Right ventricle myocardium superior (tissue), 1 donor: ENCODE results near the gene MUC4. TPM values are rescaled to one million over a fixed set of nuclear protein-coding genes. Genes with fewer than 3 reads are reported as not detected.
A peak's percentile ranks its signal among the peaks of the same experiment; 100 is the strongest.
"Not testable (repeated sequence)": the region's sequence is repeated elsewhere in the genome, so short reads cannot be mapped to it uniquely, and the experiment has no call there.

ENCODE experiments used
- ATAC-seq: fragments of 200-7000 bp; cut with Tn5 transposase; one replicate; pipeline ENCODE4 v1.9.1; 2020; ENCODE audit warnings: mild to moderate bottlenecking; ENCODE audit not compliant: poor library complexity
- DNase-seq: peaks from one replicate; pipeline ENCODE4 v3.0.0-alpha.2; 2020
- intact Hi-C: fragments of 100-400 bp; cut with DNase I; formaldehyde crosslinking; loops from one replicate; pipeline ENCODE4 v1.11.2; 2022
- total RNA-seq: library from RNA; stranded (reverse); fragmentation: NEBNext Ultra II Directional; extraction: Animal tissue kit (Norgen Biotek cat#: 25700); gene quantifications from one replicate; pipeline ENCODE4 v1.2.1, GENCODE V29; 2021
- donor health status: DM: no; HTN: yes; CAD: no; lungs with severe emphysema.

MUC4 gene
- total RNA-seq, 1 donor from 2014 or later, result not detected

- intact Hi-C loops, result no loop called here
- ATAC-seq, result no peak
- no peak for DNase-seq
Measured at GRCh38 chr3:195800240-195800639, 11.5 kb downstream of the MUC4 start.

GRCh38 chr3:195796795-195797194 lies 14.9 kb downstream of the MUC4 start:
- DNase-seq (no peak), ATAC-seq (no peak)
- intact Hi-C loops, result no loop called here

DNA sequence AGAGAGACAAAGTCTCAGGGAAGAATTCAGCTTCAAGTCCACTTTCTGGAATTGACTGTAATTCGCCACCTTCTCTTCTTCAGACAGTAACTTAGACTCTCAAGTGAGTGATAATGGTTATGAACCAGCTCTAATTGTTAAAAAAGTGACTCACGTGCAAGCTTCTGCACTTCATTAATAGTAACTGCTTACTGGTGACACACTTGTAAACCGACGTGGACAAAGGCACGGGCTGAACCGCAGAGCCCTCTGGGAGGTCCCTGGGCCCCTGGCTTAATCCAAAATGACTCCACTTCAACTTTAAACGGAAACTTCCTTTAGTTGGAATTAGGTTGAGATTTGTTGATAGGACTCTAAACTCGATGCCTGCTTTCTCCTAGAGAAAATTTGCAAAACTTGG lies 17.0 kb downstream of the MUC4 start:
- no peak for DNase-seq
- intact Hi-C loops, result no loop called here
- ATAC-seq, result no peak

GRCh38 chr3:195792621-195793020 lies 19.1 kb downstream of the MUC4 start:
- intact Hi-C loops, DNase-seq, ATAC-seq: not testable (repeated sequence)

- ATAC-seq (no peak), DNase-seq (no peak)
- intact Hi-C loops, result no loop called here
Measured at GRCh38 chr3:195790901-195791300, 20.8 kb downstream of the MUC4 start.

DNA sequence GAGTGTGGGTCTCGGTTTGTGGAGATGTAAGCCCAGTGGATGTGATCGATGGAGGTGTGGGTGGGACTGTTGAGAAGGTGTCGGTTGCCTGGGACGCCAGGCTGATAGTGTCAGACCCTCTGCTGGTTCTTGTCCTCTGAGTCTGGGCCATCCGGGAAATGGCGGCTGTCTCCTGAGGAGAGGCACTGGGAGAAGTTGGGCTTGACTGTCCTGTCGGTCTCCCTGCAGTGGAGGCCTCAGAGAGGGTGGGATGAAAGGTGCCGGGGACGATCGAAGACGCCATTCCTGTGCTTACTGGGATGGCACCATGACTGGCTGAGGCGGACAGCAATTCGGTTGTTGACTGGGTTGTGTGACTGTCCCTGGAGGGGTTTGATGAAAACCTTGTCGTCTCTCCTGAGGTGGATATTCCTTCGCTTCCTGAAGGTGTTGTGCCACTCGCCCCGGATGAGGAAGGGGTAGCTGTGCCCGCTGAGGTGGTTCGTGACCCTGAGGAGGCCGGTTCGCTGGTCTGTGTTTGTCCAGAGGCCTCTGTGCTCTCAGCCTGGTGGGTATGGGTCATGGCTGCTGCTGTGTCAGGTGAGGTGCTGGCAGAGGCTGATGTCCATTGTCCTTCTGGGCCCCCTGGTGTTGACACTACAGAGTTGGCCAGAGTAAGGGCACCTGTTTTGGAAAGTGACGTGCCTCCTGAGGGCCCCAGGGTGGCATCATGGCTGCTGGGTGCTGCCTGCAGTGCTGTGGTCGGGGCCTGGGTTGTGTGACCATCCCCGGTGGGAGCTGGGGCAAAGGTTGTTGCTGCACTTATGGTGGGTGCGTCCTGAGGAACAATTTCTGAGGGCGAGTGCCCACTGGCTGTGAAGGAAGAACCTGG lies 22.8 kb downstream of the MUC4 start:
- intact Hi-C loops, result no loop called here
- DNase-seq (no peak), ATAC-seq (no peak)

DNA sequence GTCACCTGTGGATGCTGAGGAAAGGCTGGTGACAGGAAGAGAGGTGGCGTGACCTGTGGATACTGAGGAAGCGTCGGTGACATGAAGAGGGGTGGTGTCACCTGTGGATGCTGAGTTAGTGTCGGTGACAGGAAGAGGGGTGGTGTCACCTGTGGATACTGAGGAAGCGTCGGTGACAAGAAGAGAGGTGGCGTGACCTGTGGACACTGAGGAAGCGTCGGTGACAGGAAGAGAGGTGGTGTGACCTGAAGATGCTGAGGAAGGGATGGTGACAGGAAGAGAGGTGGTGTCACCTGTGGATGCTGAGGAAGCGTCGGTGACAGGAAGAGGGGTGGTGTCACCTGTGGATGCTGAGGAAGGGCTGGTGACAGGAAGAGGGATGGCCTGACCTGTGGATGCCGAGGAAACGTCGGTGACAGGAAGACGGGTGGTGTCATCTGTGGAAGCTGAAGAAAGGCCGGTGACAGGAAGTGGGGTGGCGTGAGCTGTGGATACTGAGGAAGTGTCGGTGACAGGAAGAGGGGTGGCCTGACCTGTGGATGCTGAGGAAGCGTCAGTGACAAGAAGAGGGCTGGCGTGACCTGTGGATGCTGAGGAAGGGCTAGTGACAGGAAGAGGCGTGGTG lies 25.8 kb downstream of the MUC4 start:
- ATAC-seq, intact Hi-C loops, DNase-seq: not testable (repeated sequence)

GRCh38 chr3:195784031-195784430 lies 27.7 kb downstream of the MUC4 start:
- DNase-seq, ATAC-seq, intact Hi-C loops: not testable (repeated sequence)

DNA sequence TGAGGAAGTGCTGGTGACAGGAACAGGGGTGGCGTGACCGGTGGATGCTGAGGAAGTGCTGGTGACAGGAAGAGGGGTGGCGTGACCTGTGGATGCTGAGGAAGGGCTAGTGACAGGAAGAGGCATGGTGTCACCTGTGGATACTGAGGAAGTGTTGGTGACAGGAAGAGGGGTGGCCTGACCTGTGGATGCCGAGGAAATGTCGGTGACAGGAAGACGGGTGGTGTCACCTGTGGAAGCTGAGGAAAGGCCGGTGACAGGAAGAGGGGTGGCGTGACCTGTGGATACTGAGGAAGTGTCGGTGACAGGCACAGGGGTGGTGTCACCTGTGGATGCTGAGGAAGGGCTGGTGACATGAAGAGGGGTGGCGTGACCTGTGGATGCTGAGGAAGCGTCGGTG lies 30.5 kb downstream of the MUC4 start:
- DNase-seq, ATAC-seq: not testable (repeated sequence)

DNA sequence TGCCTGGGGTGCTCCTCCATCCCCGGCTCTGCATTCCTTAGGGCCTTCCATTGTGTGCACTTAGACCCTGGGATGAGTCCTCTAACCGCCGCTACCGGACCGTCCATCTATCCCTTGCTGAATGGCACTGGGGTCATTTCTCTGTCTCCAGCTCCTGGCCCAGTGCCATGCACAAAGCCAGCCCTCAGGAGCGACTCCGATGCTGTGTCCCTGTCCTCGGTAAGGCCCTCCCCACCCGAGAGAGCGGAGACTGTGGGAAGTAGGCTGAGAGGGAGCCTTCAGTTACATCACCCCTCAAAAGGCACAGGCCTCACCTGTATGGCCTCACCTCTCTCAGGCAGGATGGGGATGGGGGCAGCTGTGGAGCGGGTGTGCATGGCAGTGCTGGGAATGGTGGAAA lies 33.8 kb downstream of the MUC4 start:
- intact Hi-C loops, result no loop called here
- ATAC-seq, result no peak
- no peak for DNase-seq

More for the DNA sequence above, 30.5 kb downstream of the MUC4 start:
- intact Hi-C loops, result not testable (repeated sequence)

- DNase-seq (peak; percentile 73), ATAC-seq (peak; percentile 53)
- intact Hi-C loops, result no loop called here
Measured at GRCh38 chr3:195774917-195775316, 36.8 kb downstream of the MUC4 start.

GRCh38 chr3:195773956-195774537 lies 37.7 kb downstream of the MUC4 start:
- intact Hi-C loops, result no loop called here
- ATAC-seq (no peak), DNase-seq (no peak)

DNA sequence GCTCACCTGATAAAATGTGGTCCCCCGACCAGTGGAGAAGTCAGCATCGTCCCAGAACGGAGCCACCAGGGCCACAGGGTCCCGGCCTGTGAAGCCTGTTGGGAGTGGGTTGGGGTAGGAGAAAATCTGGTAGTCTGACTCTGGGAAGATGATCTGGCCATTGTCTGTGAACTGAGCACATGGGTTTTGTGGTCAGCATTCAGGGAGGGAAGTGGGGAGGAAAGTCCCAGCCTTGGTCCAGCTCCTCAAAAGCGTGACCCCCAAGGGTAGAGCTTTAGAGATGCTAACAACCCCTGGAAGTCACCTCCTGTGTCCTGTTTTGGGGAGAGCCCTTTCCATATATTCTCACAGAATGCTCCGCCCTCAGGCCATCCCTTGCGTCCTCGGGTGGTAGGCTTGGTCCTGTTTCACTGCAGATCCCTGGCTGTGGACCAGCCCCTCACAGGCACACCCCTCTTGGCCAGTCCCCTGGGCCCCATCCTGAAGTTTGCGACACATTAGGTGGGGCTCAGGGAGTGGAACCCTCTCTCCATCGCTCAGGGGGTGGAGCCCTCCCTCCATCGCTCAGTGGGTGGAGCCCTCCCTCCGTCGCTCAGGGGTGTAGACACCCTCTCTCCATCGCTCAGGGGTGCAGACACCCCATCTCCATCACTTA lies 40.0 kb downstream of the MUC4 start:
- ATAC-seq, result no peak
- intact Hi-C loops, result no loop called here
- DNase-seq, result no peak

DNA sequence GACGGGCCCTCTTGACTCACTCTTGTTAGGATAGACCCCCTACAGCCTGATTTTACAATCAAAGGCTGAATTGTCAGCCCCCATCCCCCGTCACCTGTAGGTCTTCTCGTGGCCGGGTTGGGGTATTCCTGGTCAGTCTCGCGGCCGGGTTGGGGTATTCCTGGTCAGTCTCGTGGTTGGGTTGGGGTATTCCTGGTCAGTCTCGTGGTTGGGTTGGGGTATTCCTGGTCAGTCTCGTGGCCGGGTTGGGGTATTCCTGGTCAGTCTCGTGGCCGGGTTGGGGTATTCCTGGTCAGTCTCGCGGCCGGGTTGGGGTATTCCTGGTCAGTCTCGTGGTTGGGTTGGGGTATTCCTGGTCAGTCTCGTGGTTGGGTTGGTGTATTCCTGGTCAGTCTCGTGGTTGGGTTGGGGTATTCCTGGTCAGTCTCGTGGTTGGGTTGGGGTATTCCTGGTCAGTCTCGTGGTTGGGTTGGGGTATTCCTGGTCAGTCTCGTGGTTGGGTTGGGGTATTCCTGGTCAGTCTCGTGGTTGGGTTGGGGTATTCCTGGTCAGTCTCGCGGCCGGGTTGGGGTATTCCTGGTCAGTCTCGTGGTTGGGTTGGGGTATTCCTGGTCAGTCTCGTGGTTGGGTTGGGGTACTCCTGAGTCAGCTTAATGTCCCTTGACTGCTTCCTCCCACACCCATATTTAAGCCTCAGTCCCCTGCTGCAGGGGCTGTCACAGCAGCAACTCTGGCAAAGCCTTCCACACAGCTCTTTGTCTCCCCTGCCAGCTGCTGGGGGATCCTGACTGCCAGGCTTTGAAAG lies 40.7 kb downstream of the MUC4 start:
- DNase-seq, intact Hi-C loops, ATAC-seq: not testable (repeated sequence)

DNA sequence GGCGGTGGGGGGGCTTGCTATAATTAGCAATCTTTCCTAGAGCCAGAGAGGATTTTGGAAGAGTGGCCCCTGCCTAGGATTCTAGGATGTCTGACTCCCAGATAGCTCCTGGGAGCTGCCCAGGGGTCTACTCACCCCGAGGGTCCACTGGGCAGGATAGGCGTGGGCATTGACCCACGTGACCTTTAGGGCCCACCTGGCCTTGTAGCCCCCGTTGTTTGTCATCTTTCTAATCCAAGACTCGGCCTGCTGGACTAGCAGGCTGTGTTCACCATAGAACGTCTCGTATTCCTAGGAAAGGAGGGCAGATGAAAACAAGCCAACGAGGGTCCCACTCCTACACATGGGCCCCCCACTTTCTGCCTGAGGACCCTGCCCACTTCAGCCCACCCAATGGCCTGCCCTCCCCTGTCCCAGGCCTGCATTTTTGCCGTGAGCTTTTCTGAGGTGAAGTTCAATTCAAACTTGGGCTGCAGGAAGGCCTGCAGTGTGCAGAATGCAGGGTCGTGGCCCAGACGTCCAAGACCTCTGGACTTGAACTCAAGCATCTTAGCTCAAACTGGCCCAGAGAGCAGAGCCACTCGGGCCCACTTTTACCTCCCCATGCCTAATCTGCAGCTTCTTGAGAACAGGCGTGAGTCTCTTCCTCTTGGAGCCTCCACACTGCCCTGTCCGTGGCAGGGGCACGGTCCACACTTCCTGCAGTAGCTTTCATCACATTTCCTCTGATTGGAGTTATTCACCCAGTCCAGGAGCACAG lies 41.5 kb downstream of the MUC4 start:
- DNase-seq (peak; percentile 13), ATAC-seq (no peak)
- intact Hi-C loops, result no loop called here

DNA sequence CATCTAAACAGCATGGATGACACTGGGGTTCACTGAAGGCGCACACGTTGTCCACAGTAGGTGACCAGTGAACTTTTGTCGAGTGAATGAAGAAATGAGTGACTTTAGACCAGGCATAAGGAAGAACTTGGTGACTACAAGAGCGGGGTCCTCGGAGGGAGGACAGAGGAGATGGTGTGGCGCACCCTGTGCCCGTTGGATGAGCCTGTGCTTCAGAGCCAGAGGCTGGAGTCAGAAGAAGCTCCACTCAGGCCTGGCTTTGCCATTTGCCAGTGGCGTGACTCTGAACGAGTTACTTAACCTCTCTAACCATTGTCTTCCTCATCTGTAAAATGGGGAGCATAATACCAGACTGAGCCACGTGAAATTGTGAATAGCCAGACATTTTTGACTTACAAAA lies 42.2 kb downstream of the MUC4 start:
- intact Hi-C loops, result no loop called here
- DNase-seq (no peak), ATAC-seq (no peak)

- intact Hi-C loops, result no loop called here
- ATAC-seq (no peak), DNase-seq (no peak)
Measured at GRCh38 chr3:195768831-195769303, 42.9 kb downstream of the MUC4 start.

GRCh38 chr3:195768414-195768813 lies 43.3 kb downstream of the MUC4 start:
- intact Hi-C loops, result no loop called here
- no peak for DNase-seq
- ATAC-seq, result no peak
